Mesendoderm (in vitro differentiated cells): ENCODE data around the gene ST6GALNAC2.
A peak's percentile ranks its signal among the peaks of the same experiment; 100 is the strongest.
"Not testable (repeated sequence)": the region's sequence is repeated elsewhere in the genome, so short reads cannot be mapped to it uniquely, and the experiment has no call there.

Experiments
- DNase-seq: peaks from one replicate; pipeline ENCODE4 v3.0.0; 2013
- H2AK5ac ChIP-seq: 2 replicates; pipeline ENCODE4 v1.6.1; 2013; ENCODE audit warnings: low read length, inconsistent platforms
- H2BK120ac ChIP-seq: 2 replicates; pipeline ENCODE4 v1.6.1; 2013; ENCODE audit warnings: low read depth, mild to moderate bottlenecking, low read length, moderate library complexity, mixed read lengths
- H2BK15ac ChIP-seq: replicated peaks from 2 replicates; pipeline ENCODE4 v1.6.1; 2013; ENCODE audit warnings: low read depth, mild to moderate bottlenecking, moderate library complexity
- H2BK5ac ChIP-seq: 2 replicates; pipeline ENCODE4 v1.6.1; 2013; ENCODE audit warnings: low read length, inconsistent platforms
- H3K18ac ChIP-seq: 2 replicates; pipeline ENCODE4 v1.6.1; 2013; ENCODE audit warnings: mild to moderate bottlenecking, low read length, mixed read lengths
- H3K23ac ChIP-seq: one replicate; pipeline ENCODE4 v1.6.1; 2013; ENCODE audit warnings: low read length
- H3K27ac ChIP-seq: 2 replicates; pipeline ENCODE4 v1.5.1; 2013; ENCODE audit warnings: low read depth, mild to moderate bottlenecking, inconsistent platforms, low read length, moderate library complexity
- H3K27me3 ChIP-seq: 2 replicates; pipeline ENCODE4 v1.6.1; 2013; ENCODE audit warnings: low read length, control low read depth, mild to moderate bottlenecking, inconsistent platforms; ENCODE audit not compliant: insufficient read depth, poor library complexity
- H3K36me3 ChIP-seq: 2 replicates; pipeline ENCODE4 v1.6.1; 2013; ENCODE audit warnings: low read length, inconsistent platforms; ENCODE audit not compliant: control insufficient read depth, insufficient read depth
- H3K4ac ChIP-seq: one replicate; pipeline ENCODE4 v1.6.1; 2013; ENCODE audit warnings: low read depth, mild to moderate bottlenecking, low read length, moderate library complexity
- H3K4me1 ChIP-seq: 2 replicates; pipeline ENCODE4 v1.6.1; 2013; ENCODE audit warnings: low read depth, low read length, inconsistent platforms; ENCODE audit not compliant: control insufficient read depth
- H3K4me2 ChIP-seq: 2 replicates; pipeline ENCODE4 v1.6.1; 2013; ENCODE audit warnings: low read length
- H3K4me3 ChIP-seq: 2 replicates; pipeline ENCODE4 v1.5.1; 2013; ENCODE audit warnings: mild to moderate bottlenecking, low read length
- H3K56ac ChIP-seq: one replicate; pipeline ENCODE4 v1.6.1; 2013; ENCODE audit warnings: low read length
- H3K79me1 ChIP-seq: 2 replicates; pipeline ENCODE4 v1.6.1; 2013; ENCODE audit warnings: low read length, inconsistent platforms
- H3K79me2 ChIP-seq: 2 replicates; pipeline ENCODE4 v1.6.1; 2013; ENCODE audit warnings: mild to moderate bottlenecking, low read length; ENCODE audit not compliant: control insufficient read depth, insufficient read depth
- H3K9ac ChIP-seq: 2 replicates; pipeline ENCODE4 v1.6.1; 2013; ENCODE audit warnings: low read length, inconsistent platforms
- H4K5ac ChIP-seq: one replicate; pipeline ENCODE4 v1.6.1; 2013; ENCODE audit warnings: low read length
- H4K8ac ChIP-seq: one replicate; pipeline ENCODE4 v1.6.1; 2013; ENCODE audit warnings: low read depth, mild to moderate bottlenecking, control low read depth, low read length, moderate library complexity
- WGBS: extraction: QIAGEN DNeasy Blood & Tissue Kit; methylation state at CpG from one replicate; pipeline ENCODE4 v1.1.7; 2013; ENCODE audit warnings: low lambda C conversion rate, missing lambda C conversion rate; ENCODE audit not compliant: insufficient coverage; ENCODE audit errors: extremely low coverage; 5-methylcytosine and 5-hydroxymethylcytosine counted together

Gene ST6GALNAC2

DNA sequence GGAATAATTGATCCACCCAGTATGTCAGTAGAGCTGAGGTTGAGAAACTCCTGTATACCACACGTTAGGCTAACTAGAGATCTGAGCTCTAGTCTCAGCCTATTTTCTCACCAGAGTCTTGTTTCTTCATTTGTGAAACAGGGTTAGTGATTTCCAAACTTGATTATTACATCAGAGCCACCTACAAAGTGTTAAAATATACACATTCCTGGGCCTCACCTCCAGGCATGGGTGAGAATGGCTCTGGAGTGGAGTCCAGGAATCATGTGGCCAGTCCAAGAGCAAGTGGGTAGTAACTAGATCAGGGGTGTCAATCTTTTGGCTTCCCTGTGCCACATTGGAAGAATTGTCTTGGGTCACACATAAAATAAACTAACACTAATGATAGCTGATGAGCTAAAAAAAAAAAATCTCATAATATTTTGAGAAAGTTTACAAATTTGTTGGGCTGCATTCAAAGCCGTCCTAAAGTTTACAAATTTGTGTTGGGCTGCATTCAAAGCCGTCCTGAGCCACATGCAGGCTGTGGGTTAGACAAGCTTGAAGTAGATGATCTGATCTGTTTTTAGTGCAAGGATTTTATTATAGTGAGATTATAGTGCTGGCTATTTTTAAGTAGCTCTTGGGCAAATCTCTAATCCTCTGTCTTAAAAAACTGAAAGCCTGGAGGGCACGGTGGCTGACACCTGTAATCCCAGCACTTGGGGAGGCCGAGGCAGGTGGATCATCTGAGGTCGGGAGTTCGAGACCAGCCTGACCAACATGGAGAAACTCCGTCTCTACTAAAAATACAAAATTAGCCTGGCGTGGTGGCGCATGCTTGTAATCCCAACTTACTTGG, 25.4 kb downstream of the ST6GALNAC2 start:
- Histone ChIP-seq H4K8ac (no peak overlapping the region), H3K36me3 (peaks cover 8% of the 10 kb centered on the region), H3K27ac (no peak overlapping the region), H3K4me2 (peak overlapping the region; percentile 14), H3K18ac (no peak overlapping the region), H3K79me2 (peaks cover 46% of the 10 kb centered on the region), H3K4me1 (no peaks in the 10 kb centered on the region), H4K5ac (no peak overlapping the region), H2AK5ac (no peak overlapping the region), H3K56ac (peak overlapping the region; percentile 34), H3K4ac (no peak overlapping the region), H3K9ac (peak overlapping the region; percentile 18), H3K79me1 (peaks cover 7% of the 10 kb centered on the region), H3K27me3 (no peaks in the 10 kb centered on the region), H2BK120ac (no peak overlapping the region), H3K4me3 (no peak overlapping the region), H2BK15ac (no peak overlapping the region), H3K23ac (no peak overlapping the region), H2BK5ac (no peak overlapping the region)
- WGBS, result no CpG with 5 or more reads among the region's 10 CpGs
- no peak for DNase-seq

DNA sequence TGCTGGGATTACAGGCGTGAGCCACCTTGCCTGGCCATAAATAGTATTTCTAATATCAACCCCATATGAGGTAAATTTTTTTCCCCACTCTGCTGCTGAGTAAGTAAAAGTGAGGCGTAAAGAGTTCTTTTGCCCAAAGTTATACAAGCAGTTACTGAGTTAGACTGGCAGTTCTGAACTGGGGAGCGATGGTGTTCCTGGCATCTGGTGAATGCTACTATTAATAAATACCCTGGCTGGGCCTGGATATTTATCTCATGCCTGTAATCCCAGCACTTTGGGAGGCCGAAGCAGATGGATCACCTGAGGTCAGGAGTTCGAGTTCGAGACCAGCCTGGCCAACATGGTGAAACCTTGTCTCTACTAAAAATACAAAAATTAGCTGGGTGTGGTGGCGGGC, 26.2 kb downstream of the ST6GALNAC2 start:
- H2BK15ac ChIP-seq, H3K36me3 ChIP-seq, H2BK120ac ChIP-seq, H3K18ac ChIP-seq, H4K8ac ChIP-seq, H3K79me1 ChIP-seq, H4K5ac ChIP-seq, H2AK5ac ChIP-seq, H3K27ac ChIP-seq, H3K4ac ChIP-seq, DNase-seq, H3K4me1 ChIP-seq, H3K27me3 ChIP-seq, H3K23ac ChIP-seq, H2BK5ac ChIP-seq, H3K4me3 ChIP-seq: not testable (repeated sequence)
- H3K9ac ChIP-seq, result peak overlapping the region; percentile 99
- peak overlapping the region; percentile 42 for H3K4me2 ChIP-seq
- no CpG with 5 or more reads among the region's 7 CpGs for WGBS
- H3K79me2 ChIP-seq, result peaks cover 46% of the 10 kb centered on the region
- H3K56ac ChIP-seq, result peak overlapping the region; percentile 37

GRCh38 chr17:76558198-76559095, 27.2 kb downstream of the ST6GALNAC2 start:
- peaks cover 8% of the 10 kb centered on the region for H3K36me3 ChIP-seq
- H3K9ac ChIP-seq, result peak overlapping the region; percentile 99
- H2BK15ac ChIP-seq, result no peak overlapping the region
- peak overlapping the region; percentile 52 for H3K18ac ChIP-seq
- H2BK5ac ChIP-seq, result peak overlapping the region; percentile 64
- no peaks in the 10 kb centered on the region for H3K4me1 ChIP-seq
- H3K27ac ChIP-seq, result no peak overlapping the region
- peaks cover 46% of the 10 kb centered on the region for H3K79me2 ChIP-seq
- peak; percentile 42 for DNase-seq
- H2BK120ac ChIP-seq, result no peak overlapping the region
- H3K4ac ChIP-seq, result peak overlapping the region; percentile 85
- H3K79me1 ChIP-seq, result peaks cover 7% of the 10 kb centered on the region
- H3K23ac ChIP-seq, result peak overlapping the region; percentile 98
- H3K56ac ChIP-seq, result peak overlapping the region; percentile 100
- WGBS, result no CpG with 5 or more reads among the region's 14 CpGs
- peak overlapping the region; percentile 18 for H3K4me2 ChIP-seq
- H3K27me3 ChIP-seq, result no peaks in the 10 kb centered on the region
- no peak overlapping the region for H4K8ac ChIP-seq
- H3K4me3 ChIP-seq, result peak overlapping the region; percentile 100
- no peak overlapping the region for H4K5ac ChIP-seq
- H2AK5ac ChIP-seq, result peak overlapping the region; percentile 90

GRCh38 chr17:76557368-76558197, 28.1 kb downstream of the ST6GALNAC2 start:
- H3K27me3 ChIP-seq, result no peaks in the 10 kb centered on the region
- H3K4me3 ChIP-seq, result peak overlapping the region; percentile 100
- peak overlapping the region; percentile 90 for H2AK5ac ChIP-seq
- H2BK120ac ChIP-seq, result peak overlapping the region; percentile 63
- peak overlapping the region; percentile 83 for H3K4me2 ChIP-seq
- H3K36me3 ChIP-seq, result peaks cover 5% of the 10 kb centered on the region
- no peaks in the 10 kb centered on the region for H3K4me1 ChIP-seq
- H3K27ac ChIP-seq, result peak overlapping the region; percentile 9
- H3K23ac ChIP-seq, result peak overlapping the region; percentile 98
- H4K5ac ChIP-seq, result peak overlapping the region; percentile 85
- H2BK5ac ChIP-seq, result peak overlapping the region; percentile 64
- H3K9ac ChIP-seq, result peak overlapping the region; percentile 99
- peak; percentile 99 for DNase-seq
- peak overlapping the region; percentile 85 for H3K18ac ChIP-seq
- no CpG with 5 or more reads among the region's 55 CpGs for WGBS
- H2BK15ac ChIP-seq, result no peak overlapping the region
- peaks cover 44% of the 10 kb centered on the region for H3K79me2 ChIP-seq
- H3K4ac ChIP-seq, result peak overlapping the region; percentile 85
- H3K56ac ChIP-seq, result peak overlapping the region; percentile 100
- H3K79me1 ChIP-seq, result peaks cover 7% of the 10 kb centered on the region
- H4K8ac ChIP-seq, result peak overlapping the region; percentile 92

GRCh38 chr17:76556765-76557367, 28.8 kb downstream of the ST6GALNAC2 start:
- H2AK5ac ChIP-seq, result no peak overlapping the region
- H3K27ac ChIP-seq, result peak overlapping the region; percentile 9
- H3K79me1 ChIP-seq, result peaks cover 5% of the 10 kb centered on the region
- peaks cover 5% of the 10 kb centered on the region for H3K36me3 ChIP-seq
- H3K56ac ChIP-seq, result peak overlapping the region; percentile 89
- H3K4ac ChIP-seq, result peak overlapping the region; percentile 58
- H3K4me2 ChIP-seq, result peak overlapping the region; percentile 83
- peak overlapping the region; percentile 78 for H4K8ac ChIP-seq
- no peak overlapping the region for H2BK5ac ChIP-seq
- H2BK15ac ChIP-seq, result no peak overlapping the region
- peak; percentile 51 for DNase-seq
- H3K4me1 ChIP-seq, result no peaks in the 10 kb centered on the region
- H3K9ac ChIP-seq, result peak overlapping the region; percentile 86
- H4K5ac ChIP-seq, result no peak overlapping the region
- WGBS, result no CpG with 5 or more reads among the region's 30 CpGs
- peak overlapping the region; percentile 70 for H3K4me3 ChIP-seq
- H2BK120ac ChIP-seq, result peak overlapping the region; percentile 63
- H3K79me2 ChIP-seq, result peaks cover 41% of the 10 kb centered on the region
- H3K18ac ChIP-seq, result peak overlapping the region; percentile 85
- no peak overlapping the region for H3K23ac ChIP-seq
- H3K27me3 ChIP-seq, result no peaks in the 10 kb centered on the region
